Neural progenitor cell (in vitro differentiated cells): ENCODE results near the gene FAF1.

Source experiments
- CTCF ChIP-seq: fragments of 200-600 bp; sonication (generic); IDR thresholded peaks from 2 replicates; pipeline ENCODE4 v1.5.1; 2017; ENCODE audit warnings: antibody characterized with exemption, mild to moderate bottlenecking
- EZH2 ChIP-seq: fragments of 200-600 bp; sonication (generic); IDR thresholded peaks from 2 replicates; pipeline ENCODE4 v1.6.1; 2017; ENCODE audit warnings: antibody characterized with exemption, mild to moderate bottlenecking, moderate library complexity
- EZH2phosphoT487 ChIP-seq: fragments of 200-600 bp; sonication (generic); IDR thresholded peaks from 2 replicates; pipeline ENCODE4 v1.6.1; 2017; ENCODE audit warnings: antibody characterized with exemption

DNA sequence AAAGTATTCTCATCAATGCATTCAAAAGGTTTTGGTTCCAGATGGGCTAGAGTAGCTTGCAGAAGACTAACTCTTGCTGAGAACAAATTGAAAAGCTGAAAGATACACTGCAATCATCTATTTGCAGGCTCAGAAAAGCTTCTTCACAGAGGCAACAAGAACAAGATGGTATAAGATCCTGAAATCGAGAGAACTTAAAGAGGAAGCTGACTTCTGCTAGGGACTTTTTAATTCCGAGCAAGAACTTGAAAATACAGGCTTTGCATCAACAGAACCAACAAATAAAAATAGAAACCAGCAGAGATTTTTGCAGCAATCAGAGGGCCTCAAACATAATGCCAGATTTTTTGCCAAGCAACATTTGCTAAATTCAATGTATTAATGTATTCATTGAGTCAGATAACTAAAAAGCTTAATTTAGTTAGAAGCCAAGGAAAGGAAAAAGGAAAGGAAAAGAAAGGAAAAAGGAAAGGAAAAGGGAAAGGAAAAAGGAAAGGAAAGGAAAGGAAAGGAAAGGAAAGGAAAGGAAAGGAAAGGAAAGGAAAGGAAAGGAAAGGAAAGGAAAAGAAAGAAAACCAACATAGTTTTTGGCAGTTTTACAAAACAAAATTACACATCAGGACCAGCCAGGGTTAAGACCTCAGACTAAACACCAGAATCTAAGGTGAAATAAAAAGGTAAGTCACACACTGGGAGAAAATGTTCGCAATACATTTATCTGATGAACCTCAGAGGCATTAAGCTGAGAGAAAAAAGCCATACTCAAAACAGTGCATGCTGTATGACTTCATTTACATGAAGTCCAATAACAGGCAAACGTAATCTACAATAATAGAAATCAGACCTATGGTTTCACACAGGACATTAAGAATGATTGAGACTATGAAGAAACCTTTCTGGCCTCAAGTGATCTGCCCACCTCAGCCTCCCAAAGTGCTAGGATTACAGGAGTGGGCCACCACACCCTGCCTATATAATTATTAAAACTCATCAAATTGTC, 42.6 kb downstream of the FAF1 start:
- TF ChIP-seq CTCF (no peak), EZH2 (no peak), EZH2phosphoT487 (no peak)
